ENCODE measurements around the gene MEAK7. TPM values are rescaled to one million over a fixed set of nuclear protein-coding genes. Genes with fewer than 3 reads are reported as not detected.

Gene MEAK7
- total RNA-seq, 1 experiment from 2014 or later = 19.2 TPM

DNA sequence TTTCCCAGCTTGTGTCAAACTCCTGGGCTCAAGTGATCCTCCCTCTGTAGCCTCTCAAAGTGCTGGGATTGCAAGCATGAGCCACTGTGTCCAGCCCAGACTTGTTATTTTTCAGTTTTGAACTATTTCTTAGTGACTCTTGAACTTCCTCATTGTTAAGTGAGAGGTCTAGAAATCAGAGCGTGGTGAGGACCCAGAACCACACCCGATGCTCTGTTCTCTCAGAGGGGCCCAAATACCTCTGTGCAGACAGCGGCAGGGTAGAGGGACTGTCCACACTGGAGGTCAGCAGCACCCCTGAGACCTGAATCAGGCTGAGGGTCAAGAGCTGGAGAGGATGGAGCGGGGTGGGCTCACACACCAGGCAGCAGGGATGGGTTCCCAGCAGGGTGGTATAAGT is 47.7 kb upstream of the MEAK7 start:
- Histone ChIP-seq H3K4me2 (ENCODE audit: low read length) (no peak overlapping the region), H2AFZ (ENCODE audit: low read length) (no peak overlapping the region), H3K4me3 (ENCODE audit: low read length) (no peak overlapping the region), H3K4me1 (ENCODE audit: insufficient read depth, low read length) (0 out of 2 replicates have a peak, but pooled peaks cover 6% of the 10 kb centered on the region), H3K36me3 (ENCODE audit: low read depth, low read length) (no peaks in the 10 kb centered on the region), H3K9me2 (replicated peaks; ENCODE audit: low read length) (no peaks in the 10 kb centered on the region), H3K9ac (ENCODE audit: low read length) (no peak overlapping the region), H4K20me1 (ENCODE audit: low read length) (no peaks in the 10 kb centered on the region), H3K27me3 (ENCODE audit: low read length) (no peaks in the 10 kb centered on the region), H3K27ac (ENCODE audit: low read length) (no peak overlapping the region), H3K79me2 (ENCODE audit: low read length) (no peaks in the 10 kb centered on the region), H3K9me3 (ENCODE audit: low read length) (no peaks in the 10 kb centered on the region), H3F3A (ENCODE audit: low read length, unreplicated experiment) (no peaks in the 10 kb centered on the region)
- DNase-seq = no peak
- ATAC-seq = no peak
- no peak for TF ChIP-seq EZH2phosphoT487 (IDR thresholded peaks at IDR 0.05; ENCODE audit: borderline replicate concordance, low read length)
- POLR2A ChIA-PET (ENCODE audit: unreplicated experiment) = no interaction called here
- CTCF ChIA-PET = interaction anchor here (0.6 kb wide), 1 partner anchor 458 kb away, joined by 4 read pairs; no protein-coding TSS in a partner anchor
- BruUV-seq (replicated peaks) = no TSS peak
- intact Hi-C loops (cut with micrococcal nuclease) = no loop called here

DNA sequence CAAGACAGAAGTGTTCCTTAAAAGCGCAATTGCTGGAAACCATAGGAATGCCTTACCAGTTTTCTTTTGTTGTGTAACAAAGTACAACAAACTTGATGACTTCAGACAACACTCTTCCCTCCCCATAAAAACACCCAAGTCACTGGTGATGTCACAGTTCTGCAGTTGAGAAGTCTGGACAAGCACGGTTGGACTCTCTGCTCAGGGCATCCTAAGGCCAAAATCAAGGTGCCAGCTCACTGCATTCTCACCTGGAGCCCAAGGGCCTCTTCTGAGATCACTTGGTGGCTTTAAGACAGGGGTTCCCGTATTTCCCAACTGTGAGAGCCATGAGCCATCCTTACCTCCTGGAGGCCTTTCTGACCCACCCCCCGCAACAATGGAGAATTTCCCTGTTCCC is 45.6 kb upstream of the MEAK7 start:
- Histone ChIP-seq H3K9me2 (replicated peaks; ENCODE audit: low read length) (no peaks in the 10 kb centered on the region), H3K9ac (ENCODE audit: low read length) (no peak overlapping the region), H2AFZ (ENCODE audit: low read length) (no peak overlapping the region), H4K20me1 (ENCODE audit: low read length) (no peaks in the 10 kb centered on the region), H3K9me3 (ENCODE audit: low read length) (no peaks in the 10 kb centered on the region), H3K4me2 (ENCODE audit: low read length) (no peak overlapping the region), H3K27ac (ENCODE audit: low read length) (no peak overlapping the region), H3K4me1 (ENCODE audit: insufficient read depth, low read length) (no peaks in the 10 kb centered on the region), H3K4me3 (ENCODE audit: low read length) (no peak overlapping the region), H3K36me3 (ENCODE audit: low read depth, low read length) (no peaks in the 10 kb centered on the region), H3F3A (ENCODE audit: low read length, unreplicated experiment) (no peaks in the 10 kb centered on the region), H3K79me2 (ENCODE audit: low read length) (no peaks in the 10 kb centered on the region), H3K27me3 (ENCODE audit: low read length) (no peaks in the 10 kb centered on the region)
- DNase-seq = no peak
- no TSS peak for BruUV-seq (replicated peaks)
- no peak for ATAC-seq
- ChIA-PET POLR2A (ENCODE audit: unreplicated experiment) (no interaction called here), CTCF (no interaction called here)
- intact Hi-C loops (cut with micrococcal nuclease) = no loop called here
- TF ChIP-seq EZH2phosphoT487 (IDR thresholded peaks at IDR 0.05; ENCODE audit: borderline replicate concordance, low read length) = no peak
- TF ChIP-seq, protein P1, sequence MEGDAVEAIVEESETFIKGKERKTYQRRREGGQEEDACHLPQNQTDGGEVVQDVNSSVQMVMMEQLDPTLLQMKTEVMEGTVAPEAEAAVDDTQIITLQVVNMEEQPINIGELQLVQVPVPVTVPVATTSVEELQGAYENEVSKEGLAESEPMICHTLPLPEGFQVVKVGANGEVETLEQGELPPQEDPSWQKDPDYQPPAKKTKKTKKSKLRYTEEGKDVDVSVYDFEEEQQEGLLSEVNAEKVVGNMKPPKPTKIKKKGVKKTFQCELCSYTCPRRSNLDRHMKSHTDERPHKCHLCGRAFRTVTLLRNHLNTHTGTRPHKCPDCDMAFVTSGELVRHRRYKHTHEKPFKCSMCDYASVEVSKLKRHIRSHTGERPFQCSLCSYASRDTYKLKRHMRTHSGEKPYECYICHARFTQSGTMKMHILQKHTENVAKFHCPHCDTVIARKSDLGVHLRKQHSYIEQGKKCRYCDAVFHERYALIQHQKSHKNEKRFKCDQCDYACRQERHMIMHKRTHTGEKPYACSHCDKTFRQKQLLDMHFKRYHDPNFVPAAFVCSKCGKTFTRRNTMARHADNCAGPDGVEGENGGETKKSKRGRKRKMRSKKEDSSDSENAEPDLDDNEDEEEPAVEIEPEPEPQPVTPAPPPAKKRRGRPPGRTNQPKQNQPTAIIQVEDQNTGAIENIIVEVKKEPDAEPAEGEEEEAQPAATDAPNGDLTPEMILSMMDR (conservative IDR thresholded peaks at IDR 0.05; ENCODE audit: low read depth, low read length) = no peak
- no peak for TF ChIP-seq EZH2 (IDR thresholded peaks at IDR 0.05; ENCODE audit: low read length, unreplicated experiment)

DNA sequence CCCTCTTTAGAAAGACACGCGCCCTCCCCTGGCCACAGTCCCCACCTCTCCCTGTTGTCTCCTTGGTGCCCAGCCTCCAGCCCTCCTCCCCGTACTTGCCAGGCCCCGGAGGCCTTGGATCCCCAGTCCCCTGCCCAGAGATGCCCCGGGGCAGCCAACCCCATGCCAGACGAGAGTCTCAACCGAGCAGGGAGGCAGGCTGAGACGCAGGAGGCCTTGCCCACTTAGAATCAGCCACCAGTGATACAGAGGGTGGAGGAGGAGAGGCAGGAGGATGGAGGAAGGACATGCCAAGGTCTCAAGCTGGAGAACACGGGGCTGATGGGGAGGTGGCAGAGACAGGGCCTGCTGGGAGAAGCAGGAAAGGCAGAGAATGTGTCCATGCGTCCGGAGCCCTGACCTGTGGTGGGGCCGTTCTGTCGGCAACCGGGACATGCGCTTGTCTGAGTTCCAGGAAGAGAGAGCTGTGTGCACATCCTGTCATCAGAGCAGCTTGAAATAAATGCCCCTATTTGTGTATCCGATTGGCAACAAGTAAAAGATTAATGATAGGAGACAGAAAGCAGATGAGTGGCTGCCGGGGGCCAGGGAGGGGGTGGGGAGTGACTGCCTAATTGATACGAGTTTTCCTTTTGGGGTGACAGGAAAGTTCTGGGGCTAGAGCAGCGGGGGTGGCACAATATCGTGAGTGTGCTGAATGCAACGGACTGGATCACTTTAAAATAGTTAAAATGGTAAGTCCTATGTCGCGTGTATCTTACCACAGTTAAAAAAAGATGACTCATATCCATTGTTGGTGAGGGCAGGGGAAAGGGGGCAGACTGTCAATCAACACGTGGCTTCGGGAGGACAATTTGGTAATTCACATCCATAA is 44.7 kb upstream of the MEAK7 start:
- H3K9ac ChIP-seq (ENCODE audit: low read length) = no peak overlapping the region
- ChIA-PET CTCF (no interaction called here), POLR2A (ENCODE audit: unreplicated experiment) (no interaction called here)
- DNase-seq (no peak), ATAC-seq (no peak; the same call in 1 of the 2 replicates)
- no peaks in the 10 kb centered on the region for H3K9me3 ChIP-seq (ENCODE audit: low read length)
- H3K27me3 ChIP-seq (ENCODE audit: low read length) = no peaks in the 10 kb centered on the region
- TF ChIP-seq, protein P1 (conservative IDR thresholded peaks at IDR 0.05; ENCODE audit: low read depth, low read length) = no peak
- TF ChIP-seq EZH2phosphoT487 (IDR thresholded peaks at IDR 0.05; ENCODE audit: borderline replicate concordance, low read length) (no peak), EZH2 (IDR thresholded peaks at IDR 0.05; ENCODE audit: low read length, unreplicated experiment) (no peak)
- no peaks in the 10 kb centered on the region for H3F3A ChIP-seq (ENCODE audit: low read length, unreplicated experiment)
- no peaks in the 10 kb centered on the region for H3K79me2 ChIP-seq (ENCODE audit: low read length)
- no peak overlapping the region for H2AFZ ChIP-seq (ENCODE audit: low read length)
- intact Hi-C loops (cut with micrococcal nuclease) = no loop called here
- H3K4me1 ChIP-seq (ENCODE audit: insufficient read depth, low read length) = no peaks in the 10 kb centered on the region
- BruUV-seq (replicated peaks) = no TSS peak
- no peak overlapping the region for H3K4me2 ChIP-seq (ENCODE audit: low read length)
- H3K36me3 ChIP-seq (ENCODE audit: low read depth, low read length) = no peaks in the 10 kb centered on the region
- H4K20me1 ChIP-seq (ENCODE audit: low read length) = no peaks in the 10 kb centered on the region
- no peak overlapping the region for H3K27ac ChIP-seq (ENCODE audit: low read length)
- H3K4me3 ChIP-seq (ENCODE audit: low read length) = no peak overlapping the region
- H3K9me2 ChIP-seq (replicated peaks; ENCODE audit: low read length) = no peaks in the 10 kb centered on the region
